ENCODE results near the gene MDFIC. TPM values are rescaled to one million over a fixed set of nuclear protein-coding genes. Genes with fewer than 3 reads are reported as not detected.

MDFIC gene
- total and polyA plus RNA-seq, 10 donors = 22.1 to 97.3 (median 50.8) TPM

DNA sequence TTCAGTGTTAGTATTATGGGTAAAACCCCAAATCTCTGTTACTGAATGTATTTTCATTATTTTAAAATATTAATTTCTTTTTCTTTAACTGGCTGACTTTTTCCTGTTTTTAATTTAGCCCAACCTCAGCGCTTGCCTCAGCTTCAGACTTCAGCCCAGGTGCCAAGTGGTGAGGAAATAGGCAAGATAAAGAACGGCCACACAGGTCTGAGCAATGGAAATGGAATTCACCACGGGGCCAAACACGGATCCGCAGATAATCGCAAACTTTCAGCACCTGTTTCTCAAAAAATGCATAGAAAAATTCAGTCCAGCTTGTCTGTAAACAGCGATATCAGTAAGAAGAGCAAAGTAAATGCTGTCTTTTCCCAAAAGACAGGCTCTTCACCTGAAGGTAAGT lies 57.5 kb downstream of the MDFIC start:
- TF ChIP-seq POLR2A (IDR thresholded peaks at IDR 0.05) (no peak), POLR2AphosphoS5 (IDR thresholded peaks at IDR 0.05) (peak in 1 of 3 donors; percentile 11)
- TF ChIP-seq, protein P1, sequence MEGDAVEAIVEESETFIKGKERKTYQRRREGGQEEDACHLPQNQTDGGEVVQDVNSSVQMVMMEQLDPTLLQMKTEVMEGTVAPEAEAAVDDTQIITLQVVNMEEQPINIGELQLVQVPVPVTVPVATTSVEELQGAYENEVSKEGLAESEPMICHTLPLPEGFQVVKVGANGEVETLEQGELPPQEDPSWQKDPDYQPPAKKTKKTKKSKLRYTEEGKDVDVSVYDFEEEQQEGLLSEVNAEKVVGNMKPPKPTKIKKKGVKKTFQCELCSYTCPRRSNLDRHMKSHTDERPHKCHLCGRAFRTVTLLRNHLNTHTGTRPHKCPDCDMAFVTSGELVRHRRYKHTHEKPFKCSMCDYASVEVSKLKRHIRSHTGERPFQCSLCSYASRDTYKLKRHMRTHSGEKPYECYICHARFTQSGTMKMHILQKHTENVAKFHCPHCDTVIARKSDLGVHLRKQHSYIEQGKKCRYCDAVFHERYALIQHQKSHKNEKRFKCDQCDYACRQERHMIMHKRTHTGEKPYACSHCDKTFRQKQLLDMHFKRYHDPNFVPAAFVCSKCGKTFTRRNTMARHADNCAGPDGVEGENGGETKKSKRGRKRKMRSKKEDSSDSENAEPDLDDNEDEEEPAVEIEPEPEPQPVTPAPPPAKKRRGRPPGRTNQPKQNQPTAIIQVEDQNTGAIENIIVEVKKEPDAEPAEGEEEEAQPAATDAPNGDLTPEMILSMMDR (IDR thresholded peaks at IDR 0.05 in 8 of 11, conservative IDR thresholded peaks at IDR 0.05 in 3 of 11) = no peak
- no peak for DNase-seq
- Histone ChIP-seq H3K27ac (peak overlapping the region; percentile 10 to 67 (median 59)), H3K36me3 (peaks cover 0 to 35% (median 0%) of the 10 kb centered on the region in 6 donors), H3K27me3 (replicated peaks in 1 of 7) (no peaks in the 10 kb centered on the region), H3K4me3 (no peak overlapping the region), H3K4me1 (peaks cover 16 to 65% (median 48%) of the 10 kb centered on the region in 6 donors), H3K9me3 (no peaks in the 10 kb centered on the region)
- intact Hi-C loops (cut with DNase I; ENCODE audit: low total_unique reads) = no loop called here
- WGBS, 5 donors = 32 to 50% (median 37%) methylated on average over 7 of the region's 7 CpGs

GRCh38 chr7:114979803-114980507 lies 58.1 kb downstream of the MDFIC start:
- DNase-seq = no peak
- 57 to 65% (median 58%) methylated on average over 4 of the region's 4 CpGs for WGBS, 5 donors
- Histone ChIP-seq H3K4me1 (peaks cover 16 to 59% (median 43%) of the 10 kb centered on the region in 6 donors), H3K27ac (peak overlapping the region; percentile 10 to 67 (median 59)), H3K4me3 (no peak overlapping the region), H3K9me3 (no peaks in the 10 kb centered on the region), H3K36me3 (peaks cover 0 to 35% (median 0%) of the 10 kb centered on the region in 6 donors), H3K27me3 (replicated peaks in 1 of 7) (no peaks in the 10 kb centered on the region)
- TF ChIP-seq POLR2A (IDR thresholded peaks at IDR 0.05) (no peak), POLR2AphosphoS5 (IDR thresholded peaks at IDR 0.05) (no peak)
- TF ChIP-seq, protein P1 (IDR thresholded peaks at IDR 0.05 in 8 of 11, conservative IDR thresholded peaks at IDR 0.05 in 3 of 11) = no peak
- intact Hi-C loops (cut with DNase I; ENCODE audit: low total_unique reads) = no loop called here

- no peaks in the 10 kb centered on the region for H3K9me3 ChIP-seq
- no peak overlapping the region for H3K4me3 ChIP-seq
- no peaks in the 10 kb centered on the region for H3K27me3 ChIP-seq (replicated peaks in 1 of 7)
- H3K4me1 ChIP-seq = peaks cover 18 to 47% (median 38%) of the 10 kb centered on the region in 6 donors
- 27 to 57% (median 40%) methylated on average over 2 of the region's 2 CpGs for WGBS, 5 donors
- intact Hi-C loops (cut with DNase I; ENCODE audit: low total_unique reads) = no loop called here
- TF ChIP-seq POLR2AphosphoS5 (IDR thresholded peaks at IDR 0.05) = no peak
- no peak for TF ChIP-seq POLR2A (IDR thresholded peaks at IDR 0.05)
- TF ChIP-seq, protein P1 (IDR thresholded peaks at IDR 0.05 in 8 of 11, conservative IDR thresholded peaks at IDR 0.05 in 3 of 11) = no peak
- no peak for DNase-seq
- peaks cover 0 to 39% (median 0%) of the 10 kb centered on the region in 6 donors for H3K36me3 ChIP-seq
- peak overlapping the region in 7 of 8 donors; percentile 35 to 71 (median 60) for H3K27ac ChIP-seq
Measured at GRCh38 chr7:114981323-114981722, 59.4 kb downstream of the MDFIC start.

DNA sequence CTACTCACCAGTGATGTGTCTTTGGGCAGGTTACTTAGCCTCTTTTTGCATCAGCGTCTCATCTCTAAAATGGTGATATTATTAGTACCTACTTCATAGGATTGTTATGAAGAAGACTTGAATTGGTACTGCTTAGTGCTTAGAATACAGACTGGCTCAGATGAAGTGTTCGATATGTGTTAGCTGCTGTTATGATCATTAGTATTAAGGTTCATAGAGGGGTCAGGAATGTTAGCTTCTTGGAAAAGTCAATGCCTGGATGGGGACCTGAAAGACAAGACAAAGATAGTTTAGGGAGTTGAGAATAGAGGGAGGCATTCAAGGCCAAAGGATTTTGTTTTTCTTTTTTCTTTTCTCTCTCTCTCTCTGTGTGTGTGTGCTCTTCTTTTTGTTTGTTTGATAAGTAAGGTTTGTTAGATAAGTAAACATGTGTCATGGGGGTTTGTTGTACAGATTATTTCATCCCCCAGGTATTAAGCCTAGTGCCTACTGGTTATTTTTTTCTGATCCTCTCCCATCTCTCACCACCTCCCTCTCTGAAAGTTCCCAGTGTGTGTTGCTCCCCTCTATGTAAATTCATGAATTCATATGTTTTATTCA lies 63.3 kb downstream of the MDFIC start:
- H3K9me3 ChIP-seq = peaks cover 0 to 3% (median under 1%) of the 10 kb centered on the region in 8 donors
- no peaks in the 10 kb centered on the region for H3K27me3 ChIP-seq (replicated peaks in 1 of 7)
- intact Hi-C loops (cut with DNase I; ENCODE audit: low total_unique reads) = no loop called here
- peaks cover 13 to 50% (median 25%) of the 10 kb centered on the region in 6 donors for H3K4me1 ChIP-seq
- no peak overlapping the region for H3K4me3 ChIP-seq
- peak overlapping the region in 1 of 8 donors; percentile 76 for H3K27ac ChIP-seq
- no peak for TF ChIP-seq POLR2AphosphoS5 (IDR thresholded peaks at IDR 0.05)
- TF ChIP-seq, protein P1 (IDR thresholded peaks at IDR 0.05 in 8 of 11, conservative IDR thresholded peaks at IDR 0.05 in 3 of 11) = no peak
- no peak for TF ChIP-seq POLR2A (IDR thresholded peaks at IDR 0.05)
- DNase-seq = no peak
- WGBS, 5 donors = 92 to 99% (median 93%) methylated on average over 2 of the region's 2 CpGs
- H3K36me3 ChIP-seq = peaks cover 0 to 37% (median 1%) of the 10 kb centered on the region in 6 donors
